HG02610 (cell line): Measurements from ENCODE around the gene TMEM200B.
"Not testable (repeated sequence)": the region's sequence is repeated elsewhere in the genome, so short reads cannot be mapped to it uniquely, and the experiment has no call there.

ENCODE experiments used
- ATAC-seq: cut with Tn5 transposase; IDR thresholded peaks from one replicate; pipeline ENCODE4 v1.9.1; 2021; ENCODE audit warnings: mild to moderate bottlenecking, moderate library complexity; ENCODE audit not compliant: unreplicated experiment

The TMEM200B gene

DNA sequence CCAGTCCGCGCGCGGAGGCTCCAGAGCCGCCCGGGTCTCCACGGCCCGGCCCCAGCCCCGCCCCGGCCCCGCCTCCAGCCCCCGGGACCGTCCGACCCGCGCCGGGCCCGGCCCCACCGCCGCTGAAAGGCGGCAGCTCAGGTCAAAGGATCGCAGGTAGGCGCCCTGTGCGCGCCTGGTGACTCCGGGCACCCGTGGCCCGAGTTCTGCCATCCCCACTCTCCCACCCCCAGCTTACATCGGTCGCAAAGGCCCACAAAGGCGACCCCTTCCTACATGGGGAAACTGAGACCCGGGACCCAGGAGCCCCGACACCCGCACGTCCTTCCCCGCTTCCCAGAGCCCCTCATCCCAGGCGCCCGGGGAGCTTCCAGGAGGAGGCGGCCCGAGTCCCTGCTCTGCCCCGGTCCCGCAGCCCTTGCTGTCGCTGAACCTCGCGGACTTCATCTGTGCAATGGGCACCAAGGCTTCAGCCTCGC lies at the start of gene TMEM200B:
Gene TMEM200B (minus strand): TSS at position 17 of the 479 bp plus-strand sequence. CDS start 2,075 bp downstream, outside the sequence.
- ATAC-seq = no peak

DNA sequence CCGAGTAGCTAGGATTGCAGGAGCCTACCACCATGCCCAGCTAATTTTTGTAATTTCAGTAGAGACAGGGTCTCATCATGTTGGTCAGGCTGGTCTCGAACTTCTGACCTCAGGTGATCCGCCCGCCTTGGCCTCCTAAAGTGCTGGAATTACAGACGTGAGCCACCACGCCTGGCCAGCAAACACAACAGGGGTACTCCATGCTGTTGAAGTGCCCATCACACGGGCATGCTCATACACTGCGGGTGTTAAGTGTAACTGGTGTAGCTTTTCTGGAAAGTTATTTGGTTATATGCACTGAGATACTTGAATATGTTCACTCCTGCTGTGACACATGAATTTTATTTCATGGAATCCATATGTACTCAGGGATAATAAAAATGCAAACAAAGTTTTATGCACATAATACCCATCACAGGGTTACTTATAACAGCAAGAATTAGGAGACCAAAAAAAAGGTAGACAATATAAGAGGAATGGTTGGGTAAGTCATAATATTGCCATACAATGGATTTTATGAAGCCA lies 48.8 kb upstream of the TMEM200B start:
- no peak for ATAC-seq

DNA sequence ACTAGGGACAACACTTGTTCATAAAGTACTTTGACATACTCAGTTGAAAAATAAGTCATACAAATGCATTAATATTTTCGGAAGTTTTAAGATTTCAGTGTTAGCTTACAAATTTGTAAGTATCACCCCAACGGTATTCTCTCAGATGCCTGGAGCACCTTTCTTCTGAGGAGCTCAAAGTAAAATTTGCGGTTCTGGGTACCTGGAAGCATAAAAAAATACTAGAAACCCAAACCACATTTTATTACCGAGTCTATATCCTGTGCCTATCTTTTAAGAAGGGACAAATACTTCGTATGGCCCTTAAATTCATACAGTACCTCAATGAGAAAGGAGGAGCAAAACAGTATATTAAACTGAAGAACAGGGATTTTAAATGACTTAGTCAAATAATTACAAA lies 47.8 kb upstream of the TMEM200B start:
- no peak for ATAC-seq

DNA sequence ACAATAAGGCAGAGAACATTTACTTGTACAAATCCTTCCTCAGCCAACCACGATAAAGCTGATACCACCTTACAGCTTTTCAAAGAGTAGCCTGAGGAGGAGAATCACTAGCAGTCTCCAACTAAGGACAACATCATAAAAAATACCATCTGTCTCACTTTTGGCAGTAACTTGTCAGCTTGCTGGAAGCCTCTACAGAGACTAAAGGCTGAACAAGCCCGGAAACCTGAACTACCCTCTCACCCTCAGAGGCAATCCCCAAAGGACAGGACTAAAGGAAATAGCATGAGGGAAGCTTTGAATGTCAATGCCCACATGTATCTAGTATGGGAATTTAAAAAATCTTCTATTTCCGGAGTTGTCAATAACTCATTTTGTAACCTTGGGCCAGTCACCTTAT lies 47.4 kb upstream of the TMEM200B start:
- ATAC-seq = no peak

DNA sequence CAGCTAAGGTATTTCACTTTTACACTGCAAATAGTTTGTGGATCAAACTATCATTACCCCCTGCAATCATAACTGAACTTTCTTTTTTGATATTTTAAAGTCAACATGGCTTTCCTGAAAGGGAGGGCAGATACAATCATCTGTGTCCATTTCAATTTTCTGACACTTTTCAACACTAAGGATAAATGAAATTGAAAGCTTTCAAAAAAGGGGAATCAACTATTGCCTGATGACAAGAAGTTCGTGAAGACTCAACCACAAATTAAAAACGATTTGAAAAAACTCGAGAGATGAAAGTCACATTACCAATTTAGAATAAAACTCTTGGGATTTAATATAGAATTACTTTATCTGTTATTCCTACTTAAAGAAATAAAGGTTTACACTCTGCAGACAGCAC lies 46.3 kb upstream of the TMEM200B start:
- no peak for ATAC-seq

DNA sequence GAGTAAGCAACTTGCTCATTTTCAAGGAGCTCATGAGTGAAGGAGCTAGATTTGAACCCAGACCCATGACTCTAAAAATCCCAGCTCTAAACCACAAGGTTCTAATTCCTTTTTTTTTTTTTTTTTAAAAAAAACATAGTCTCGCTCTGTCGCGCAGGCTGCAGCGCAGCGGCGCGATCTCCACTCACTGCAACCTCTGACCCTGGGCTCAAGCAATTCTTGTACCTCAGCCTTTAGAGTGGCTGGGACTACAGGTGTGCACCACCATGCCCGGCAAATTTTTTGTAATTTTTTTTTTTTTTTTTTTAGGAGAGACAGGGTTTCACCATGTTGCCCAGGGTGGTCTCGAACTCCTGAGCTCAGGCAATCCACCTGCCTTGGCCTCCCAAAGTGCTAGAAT lies 44.2 kb upstream of the TMEM200B start:
- ATAC-seq = no peak

DNA sequence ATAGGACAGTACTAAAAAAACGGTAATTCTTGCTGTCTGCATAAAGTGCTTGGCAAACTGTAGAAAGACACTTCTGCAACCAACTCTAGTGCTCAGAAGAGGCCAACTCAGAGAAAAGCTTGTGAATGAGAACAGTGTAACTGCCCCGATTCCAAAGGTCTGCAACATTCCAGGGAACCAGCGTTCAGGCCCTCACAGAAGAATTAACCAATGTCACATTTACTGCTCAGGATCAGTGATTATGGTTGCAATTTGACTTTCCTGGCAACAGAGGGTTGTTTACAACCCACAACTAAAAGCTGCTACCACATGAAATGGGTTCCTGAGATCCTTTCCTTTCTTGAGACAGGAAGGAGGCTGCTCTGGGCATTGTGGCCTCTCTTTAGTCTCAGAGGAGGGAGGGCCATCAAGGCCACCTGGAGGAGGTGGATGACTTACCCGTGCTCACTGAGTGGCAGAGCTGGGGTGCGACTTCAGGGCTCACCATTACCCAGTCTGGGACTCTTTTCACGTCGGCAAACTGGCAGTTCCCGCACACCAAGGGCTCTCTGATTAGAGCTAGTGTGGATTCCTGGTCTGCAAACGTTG lies 42.7 kb upstream of the TMEM200B start:
- ATAC-seq = no peak

DNA sequence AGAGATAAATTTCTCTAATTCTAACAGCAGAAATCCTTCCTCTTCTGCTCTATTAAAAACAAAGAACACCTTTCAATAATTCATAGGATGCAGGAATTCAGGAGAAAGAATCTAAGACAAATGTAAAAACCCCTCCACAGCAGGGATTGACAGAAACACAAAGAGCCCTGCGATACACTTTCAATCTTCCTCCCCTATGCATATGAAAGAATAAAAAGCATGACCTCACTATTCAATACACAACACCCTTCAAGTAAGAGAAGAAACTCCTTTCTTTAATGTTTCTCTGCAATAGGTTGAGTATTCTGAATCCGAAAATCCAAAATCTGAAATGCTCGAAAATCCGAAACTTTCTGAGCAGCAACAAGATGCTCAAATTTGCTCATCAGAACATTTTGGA lies 40.9 kb upstream of the TMEM200B start:
- no peak for ATAC-seq

DNA sequence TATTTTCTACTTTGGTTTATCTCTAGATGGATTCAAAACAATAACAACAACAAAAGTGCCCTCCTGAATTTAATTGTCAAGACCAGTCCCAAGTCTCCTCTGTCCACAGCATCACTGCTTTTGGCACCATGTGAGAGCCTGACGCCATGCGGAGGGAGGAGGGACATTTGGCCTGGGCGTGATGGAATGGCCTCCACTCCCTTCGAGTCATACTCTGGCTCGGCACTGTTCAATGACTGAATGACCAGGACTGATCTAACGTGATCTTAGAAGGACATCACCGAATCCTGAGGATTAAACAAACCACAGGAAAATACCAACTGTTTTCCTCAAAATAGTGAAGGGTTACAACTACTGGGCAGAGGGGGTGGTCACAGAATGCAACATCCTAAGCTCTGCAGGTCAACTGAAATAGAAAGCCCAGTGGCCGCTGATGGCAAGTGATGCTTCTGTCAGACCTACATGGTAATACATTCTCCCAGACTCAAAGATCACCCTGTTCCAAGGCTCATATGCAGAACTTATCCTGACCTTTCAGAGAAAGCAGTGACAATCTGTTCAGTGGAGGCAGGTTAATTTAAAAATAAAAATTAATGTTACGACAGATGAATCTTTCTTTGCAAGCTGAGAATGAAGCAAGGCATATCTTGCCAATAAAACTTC lies 38.9 kb upstream of the TMEM200B start:
- ATAC-seq = no peak

DNA sequence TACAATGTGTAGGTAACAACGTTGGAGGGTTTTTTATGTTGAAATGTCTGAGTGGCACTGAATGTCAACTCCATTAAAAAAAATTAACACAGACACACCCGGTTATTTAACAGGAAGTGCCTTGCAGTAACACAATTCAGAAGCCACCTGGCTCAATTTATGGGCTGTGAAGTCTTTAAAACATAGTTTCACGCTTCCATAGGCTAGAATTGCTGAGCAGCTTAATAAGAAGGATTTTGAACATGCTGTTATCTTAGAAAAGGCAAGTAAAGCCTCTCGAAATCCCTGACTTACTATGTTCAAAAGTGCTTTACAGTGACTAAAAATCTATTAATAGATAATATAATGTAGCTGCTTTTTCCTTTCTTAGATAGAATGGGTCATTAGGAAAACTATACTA lies 38.3 kb upstream of the TMEM200B start:
- ATAC-seq = no peak

DNA sequence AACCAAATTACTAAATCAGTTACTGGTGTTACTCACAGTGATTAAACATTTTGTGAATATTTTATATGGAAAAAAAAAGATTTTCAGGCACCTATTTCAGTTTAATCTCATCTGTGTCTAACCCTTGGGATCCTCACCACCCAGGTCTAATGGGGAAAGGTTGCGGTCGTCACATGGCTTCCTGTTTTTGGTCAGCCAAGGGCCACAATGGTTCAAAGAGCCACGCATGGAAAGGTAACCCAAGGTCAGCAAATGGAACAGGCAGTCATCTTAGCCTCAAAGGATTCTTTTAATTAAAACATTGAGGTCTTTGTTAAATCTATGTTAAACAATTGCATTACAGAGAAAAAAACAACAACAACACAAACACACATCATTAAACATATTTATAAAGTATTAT lies 36.1 kb upstream of the TMEM200B start:
- ATAC-seq = no peak

DNA sequence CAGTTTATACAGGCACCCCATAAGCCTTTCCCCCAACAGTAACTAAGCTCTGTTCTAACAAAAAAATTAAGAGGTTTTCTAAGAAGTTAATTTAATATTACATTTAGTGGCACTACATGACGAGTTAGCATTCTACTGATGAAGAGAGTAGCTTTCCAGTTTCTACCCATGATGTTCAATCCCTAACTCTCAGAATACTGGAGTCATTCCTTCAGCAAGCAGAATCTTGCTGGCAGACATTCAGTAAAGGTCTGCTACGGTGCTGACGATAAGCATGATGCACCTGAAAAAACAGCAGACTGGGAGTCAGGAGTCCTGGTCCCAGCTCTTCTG lies 33.5 kb upstream of the TMEM200B start:
- no peak for ATAC-seq

DNA sequence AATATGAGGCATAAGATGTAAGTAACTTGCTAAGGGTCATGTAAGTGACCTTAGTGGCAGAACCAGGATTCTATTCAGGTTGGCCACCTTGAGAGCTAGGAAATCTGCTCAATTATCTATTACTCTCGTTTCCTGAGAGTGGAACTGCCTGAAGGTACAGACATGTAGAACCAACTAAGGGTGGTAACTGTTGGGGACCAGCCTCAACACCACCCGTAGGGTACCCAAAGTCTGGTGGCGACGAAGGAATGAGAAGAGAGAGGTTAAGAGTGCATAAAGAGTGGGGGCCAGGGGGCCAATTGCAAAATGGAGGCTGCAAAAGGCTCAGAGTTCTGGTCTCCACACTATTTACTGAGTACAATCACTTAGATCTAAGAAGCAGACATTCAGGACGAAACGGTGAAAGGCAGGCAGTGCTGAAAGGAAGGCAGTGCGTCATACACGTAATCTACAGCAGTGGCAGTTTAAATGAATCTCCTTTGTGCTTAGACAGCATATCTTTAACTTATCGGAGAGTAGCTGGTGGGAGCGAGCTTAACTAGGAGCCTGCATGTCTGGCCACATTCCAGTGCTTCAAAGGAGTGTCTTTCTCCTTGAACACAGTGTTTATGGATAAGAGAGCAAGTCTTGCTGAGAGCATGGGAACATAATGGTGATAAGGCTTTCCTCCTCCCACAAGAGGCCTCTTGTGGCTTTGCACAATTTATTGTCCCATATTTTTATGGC lies 33.0 kb upstream of the TMEM200B start:
- no peak for ATAC-seq

DNA sequence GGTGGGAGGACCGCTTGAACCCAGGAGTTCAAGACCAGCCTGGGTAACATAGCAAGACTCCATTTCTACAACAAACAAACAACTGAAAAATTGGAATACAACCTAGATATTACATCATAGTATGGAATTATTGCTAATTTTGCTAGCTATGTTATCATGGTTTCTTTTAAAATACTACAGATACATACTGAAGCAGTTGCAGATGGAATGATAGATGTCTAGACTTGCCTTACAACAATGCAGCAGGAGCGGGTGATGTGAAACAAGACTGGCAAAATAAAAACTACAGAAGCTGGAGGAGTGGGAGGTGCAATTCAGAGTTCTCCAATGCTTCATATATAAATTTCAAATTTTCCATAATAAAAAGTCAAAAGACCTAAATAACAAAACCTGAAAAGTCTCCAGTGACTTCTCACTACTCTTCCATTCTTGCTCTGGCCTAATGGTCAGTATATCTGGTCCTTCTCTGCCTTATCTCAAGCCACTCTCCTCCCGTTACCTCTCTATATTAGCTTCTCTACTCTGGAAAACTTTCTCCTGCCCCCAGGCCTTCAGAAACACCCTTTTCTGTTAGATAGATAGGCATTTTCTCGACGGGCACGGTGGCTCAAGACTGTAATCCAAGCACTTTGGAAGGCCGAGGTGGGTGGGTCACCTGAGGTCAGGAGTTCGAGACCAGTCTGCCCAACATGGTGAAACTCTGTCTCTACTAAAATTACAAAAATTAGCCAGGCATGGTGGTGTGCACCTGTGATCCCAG lies 28.5 kb upstream of the TMEM200B start:
- no peak for ATAC-seq

DNA sequence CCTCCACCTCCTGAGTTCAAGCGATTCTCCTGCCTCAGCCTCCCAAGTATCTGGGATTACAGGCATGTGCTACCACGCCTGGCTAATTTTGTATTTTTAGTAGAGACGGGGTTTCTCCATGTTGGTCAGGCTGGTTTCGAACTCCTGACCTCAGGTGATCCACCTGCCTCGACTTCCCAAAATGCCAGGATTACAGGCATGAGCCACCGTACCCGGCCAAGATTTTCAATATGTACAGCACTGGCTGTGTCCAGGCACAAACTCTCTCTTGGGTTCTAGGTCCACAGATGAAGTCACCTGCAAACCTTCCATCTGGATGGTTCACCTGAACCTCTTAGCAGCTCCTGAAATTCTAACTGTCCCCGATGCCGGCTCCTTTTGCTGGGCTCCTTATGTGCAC lies 26.6 kb upstream of the TMEM200B start:
- ATAC-seq = not testable (repeated sequence)

DNA sequence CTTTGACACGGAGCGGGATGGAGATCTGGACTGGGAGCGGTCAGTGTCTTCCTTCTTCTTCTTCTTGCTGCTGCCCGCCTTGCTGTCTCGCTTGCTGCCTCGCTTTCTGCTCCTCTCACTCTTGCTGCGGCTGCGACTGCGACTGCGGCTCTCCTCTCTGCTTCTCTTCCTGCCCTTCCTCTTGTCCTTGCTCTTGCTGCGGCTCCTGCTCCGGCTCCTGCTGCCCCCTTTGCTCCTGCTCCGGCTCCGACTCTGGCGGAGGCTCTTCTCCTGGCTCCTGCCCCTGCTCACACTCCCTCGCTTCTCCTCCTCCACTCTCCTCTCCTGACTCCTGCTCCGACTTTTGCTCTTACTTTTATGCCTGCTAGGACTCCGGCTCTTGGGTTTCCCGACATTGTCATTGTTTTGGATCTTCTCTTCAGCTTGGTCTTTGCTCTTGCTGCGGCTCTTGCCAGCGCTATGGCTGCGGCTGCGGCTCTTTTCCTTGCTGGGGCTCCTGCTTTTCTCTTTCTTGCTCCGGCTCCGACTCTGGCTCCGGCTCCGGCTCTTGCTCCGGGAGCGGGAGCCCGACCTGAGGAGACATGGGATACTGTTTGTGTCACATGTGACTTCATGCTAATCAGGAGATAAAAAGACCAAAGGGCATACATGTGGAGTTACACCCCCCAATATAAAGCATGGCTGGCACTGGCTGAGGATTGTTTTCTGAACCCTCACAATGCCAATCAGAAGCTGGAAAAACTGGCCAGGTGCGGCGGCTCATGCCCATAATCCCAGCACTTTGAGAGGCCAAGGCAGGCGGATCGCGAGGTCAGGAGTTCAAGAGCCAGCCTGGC lies 25.2 kb upstream of the TMEM200B start:
- ATAC-seq = no peak

DNA sequence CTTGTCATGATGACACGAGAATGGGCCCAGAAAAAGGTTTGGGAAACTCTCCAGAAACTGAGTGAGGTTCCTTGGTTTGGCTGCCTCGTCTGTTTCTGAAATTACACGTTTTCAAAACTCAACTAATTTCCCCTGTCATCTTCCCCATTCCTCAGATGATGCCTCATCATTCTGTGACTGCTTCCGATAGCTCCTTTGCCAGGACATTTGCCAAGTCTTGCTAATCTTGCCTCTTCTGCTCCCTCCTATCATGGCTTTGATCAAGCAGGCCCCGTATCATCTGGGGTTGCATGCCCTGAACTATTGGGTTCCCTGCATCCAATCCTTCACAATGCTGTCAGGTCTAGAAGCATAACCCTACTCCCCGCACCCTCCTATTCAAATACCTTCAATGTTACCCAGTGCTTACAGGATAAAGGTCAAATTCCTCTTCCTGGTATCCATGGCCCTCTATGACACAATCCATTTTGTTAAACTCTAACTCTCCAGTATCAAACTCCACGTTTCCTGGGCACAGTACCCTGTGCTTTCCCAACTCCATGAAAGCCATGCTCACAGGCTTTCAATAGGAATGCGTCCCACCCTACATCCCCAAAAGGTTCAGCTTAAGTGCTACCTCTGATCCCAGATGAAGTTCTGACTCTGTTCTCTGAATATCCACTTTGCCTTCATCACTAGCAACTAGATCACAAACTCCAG lies 22.2 kb upstream of the TMEM200B start:
- no peak for ATAC-seq

DNA sequence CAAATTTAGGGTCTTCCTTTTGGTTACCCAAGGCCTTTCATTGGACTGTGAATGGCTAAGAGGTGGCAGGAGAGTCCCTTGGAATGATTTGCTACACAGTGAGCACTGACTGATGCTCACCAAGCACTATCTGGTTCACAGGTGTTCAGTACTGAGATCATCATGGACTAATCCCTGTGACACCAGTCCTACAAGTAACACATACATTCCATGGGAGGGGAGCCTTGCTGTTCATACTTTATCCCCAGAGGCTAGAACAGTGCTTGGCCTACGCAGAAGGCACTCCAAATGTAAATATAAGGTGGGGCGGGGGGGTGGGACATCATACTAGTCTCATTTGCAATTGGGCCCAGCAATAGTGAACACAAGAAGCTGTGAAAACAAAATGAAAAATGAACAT lies 20.5 kb upstream of the TMEM200B start:
- ATAC-seq = no peak

DNA sequence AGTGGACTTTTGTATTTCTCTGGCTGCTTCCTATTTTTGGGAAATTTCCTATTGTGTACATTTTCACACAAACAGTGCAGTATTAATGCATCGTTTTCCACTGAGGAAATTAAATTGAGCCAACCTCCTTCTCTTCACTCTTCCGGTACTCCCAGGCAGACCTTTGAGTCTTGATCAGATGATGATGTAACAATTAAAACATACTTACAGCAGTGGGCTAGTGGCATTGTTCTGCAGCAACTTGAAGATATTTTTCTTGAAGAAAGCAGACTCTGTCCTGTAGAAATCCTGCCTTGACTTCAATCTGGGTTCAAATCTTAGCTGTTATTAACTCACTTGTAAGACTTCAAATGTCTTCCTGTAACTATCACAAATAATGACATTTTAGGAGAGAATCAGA lies 19.0 kb upstream of the TMEM200B start:
- no peak for ATAC-seq

DNA sequence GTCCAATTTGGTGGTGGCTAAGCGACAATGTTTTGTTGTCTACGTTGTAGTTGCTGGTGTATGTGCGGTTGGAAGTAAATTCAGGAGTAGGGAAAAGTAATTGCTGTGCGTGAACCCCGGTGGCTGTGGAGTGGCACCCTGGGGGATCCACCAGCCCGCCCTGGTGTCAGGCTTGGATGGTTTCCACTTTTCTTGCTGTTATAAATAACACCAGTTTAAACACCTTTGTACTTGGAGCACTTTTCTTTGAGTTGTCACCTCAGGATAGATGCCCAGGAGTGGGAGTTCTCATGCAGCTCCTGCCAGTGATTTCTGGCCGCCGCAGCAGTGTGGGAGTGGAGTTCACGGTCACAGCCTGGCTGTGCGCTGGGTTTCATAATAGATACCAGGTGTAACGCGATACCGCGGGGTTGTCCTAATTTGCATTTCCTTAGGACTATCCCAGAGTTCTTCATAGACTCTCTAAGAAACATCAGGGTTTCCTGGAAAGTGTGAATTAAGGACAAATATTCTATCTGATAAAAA lies 12.8 kb upstream of the TMEM200B start:
- no peak for ATAC-seq
